DND-41 (cell line): ENCODE results near the gene MAD2L2.

Experiments used
- EZH2 ChIP-seq: IDR thresholded peaks from 3 replicates; pipeline ENCODE4 v1.6.1; 2012; ENCODE audit warnings: borderline replicate concordance, low read depth, mild to moderate bottlenecking, moderate library complexity, low read length, inconsistent platforms; ENCODE audit not compliant: severe bottlenecking
- TF ChIP-seq, protein P1 (sequence below): IDR thresholded peaks from 2 replicates; pipeline ENCODE4 v1.5.1; 2012; ENCODE audit warnings: borderline replicate concordance, low read length, moderate library complexity, mild to moderate bottlenecking; ENCODE audit not compliant: poor library complexity, severe bottlenecking; ENCODE audit errors: extremely low read depth

DNA sequence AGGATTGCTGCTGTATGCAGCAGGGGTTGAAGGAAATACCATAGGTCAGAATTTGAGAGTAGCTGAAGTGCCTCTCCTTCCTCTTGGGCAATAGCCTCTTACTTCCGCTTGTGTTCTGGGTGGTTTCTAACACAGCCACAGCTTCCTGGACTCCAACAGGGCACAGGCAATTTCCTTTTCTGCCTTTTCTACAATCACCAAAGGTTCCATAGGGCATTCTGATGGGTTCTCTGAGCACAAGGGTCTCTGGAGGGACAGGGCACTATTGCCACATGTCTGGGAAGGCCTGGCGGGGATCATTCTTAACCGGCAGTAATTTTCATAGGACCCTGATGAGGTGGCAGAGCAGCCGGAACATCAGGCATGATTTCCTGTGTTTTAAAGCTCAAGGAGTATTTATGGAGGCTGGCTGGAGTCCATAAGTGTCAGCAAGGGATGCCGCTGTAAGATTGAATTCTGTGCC is 49.5 kb upstream of the MAD2L2 start:
- TF ChIP-seq, protein P1, sequence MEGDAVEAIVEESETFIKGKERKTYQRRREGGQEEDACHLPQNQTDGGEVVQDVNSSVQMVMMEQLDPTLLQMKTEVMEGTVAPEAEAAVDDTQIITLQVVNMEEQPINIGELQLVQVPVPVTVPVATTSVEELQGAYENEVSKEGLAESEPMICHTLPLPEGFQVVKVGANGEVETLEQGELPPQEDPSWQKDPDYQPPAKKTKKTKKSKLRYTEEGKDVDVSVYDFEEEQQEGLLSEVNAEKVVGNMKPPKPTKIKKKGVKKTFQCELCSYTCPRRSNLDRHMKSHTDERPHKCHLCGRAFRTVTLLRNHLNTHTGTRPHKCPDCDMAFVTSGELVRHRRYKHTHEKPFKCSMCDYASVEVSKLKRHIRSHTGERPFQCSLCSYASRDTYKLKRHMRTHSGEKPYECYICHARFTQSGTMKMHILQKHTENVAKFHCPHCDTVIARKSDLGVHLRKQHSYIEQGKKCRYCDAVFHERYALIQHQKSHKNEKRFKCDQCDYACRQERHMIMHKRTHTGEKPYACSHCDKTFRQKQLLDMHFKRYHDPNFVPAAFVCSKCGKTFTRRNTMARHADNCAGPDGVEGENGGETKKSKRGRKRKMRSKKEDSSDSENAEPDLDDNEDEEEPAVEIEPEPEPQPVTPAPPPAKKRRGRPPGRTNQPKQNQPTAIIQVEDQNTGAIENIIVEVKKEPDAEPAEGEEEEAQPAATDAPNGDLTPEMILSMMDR = no peak
- no peak for TF ChIP-seq EZH2
